ENCODE data around the gene RAP1B. TPM values are rescaled to one million over a fixed set of nuclear protein-coding genes. Genes with fewer than 3 reads are reported as not detected.
"Not testable (repeated sequence)": the region's sequence is repeated elsewhere in the genome, so short reads cannot be mapped to it uniquely, and the experiment has no call there.

The RAP1B gene
- total RNA-seq, 1 experiment from 2014 or later: 86.9 TPM

- CTCF ChIA-PET: no interaction called here
- Mint-ChIP-seq H3K4me1 (peaks cover 7% of the 10 kb centered on the region), H3K9me3 (no peaks in the 10 kb centered on the region), H3K27me3 (ENCODE audit: low read depth) (no peaks in the 10 kb centered on the region), H3K36me3 (no peaks in the 10 kb centered on the region; the same call in 1 of the 2 replicates), H3K27ac (no peak overlapping the region), H3K4me3 (no peak overlapping the region)
- ATAC-seq (no peak), DNase-seq (ENCODE audit: low spot score) (no peak)
- POLR2A ChIA-PET: no interaction called here
- TF ChIP-seq ZNF121 (CRISPR knock-in tag; IDR thresholded peaks at IDR 0.05) (peak; percentile 52; the same call in 1 of the 2 replicates), ARID4B (CRISPR knock-in tag; IDR thresholded peaks at IDR 0.05; ENCODE audit: borderline replicate concordance) (no peak), MXD4 (CRISPR knock-in tag; IDR thresholded peaks at IDR 0.05; ENCODE audit: borderline replicate concordance) (no peak)
Measured at GRCh38 chr12:68633614-68634558, 23.2 kb downstream of the RAP1B start.

- Mint-ChIP-seq H3K27ac (no peak overlapping the region; the same call in 1 of the 2 replicates), H3K4me3 (no peak overlapping the region), H3K27me3 (ENCODE audit: low read depth) (no peaks in the 10 kb centered on the region), H3K4me1 (peaks cover 4% of the 10 kb centered on the region), H3K9me3 (no peaks in the 10 kb centered on the region), H3K36me3 (no peaks in the 10 kb centered on the region)
- ATAC-seq (no peak), DNase-seq (ENCODE audit: low spot score) (no peak)
- no peak for TF ChIP-seq ETV6 (CRISPR knock-in tag; IDR thresholded peaks at IDR 0.05)
- TF ChIP-seq ZNF671 (CRISPR knock-in tag; IDR thresholded peaks at IDR 0.05): no peak
- no peak for TF ChIP-seq PRDM15 (CRISPR knock-in tag; IDR thresholded peaks at IDR 0.05)
- TF ChIP-seq KAT7 (CRISPR knock-in tag; IDR thresholded peaks at IDR 0.05; ENCODE audit: borderline replicate concordance): no peak
- TF ChIP-seq JAZF1 (CRISPR knock-in tag; IDR thresholded peaks at IDR 0.05): no peak
- TF ChIP-seq ATF1 (CRISPR knock-in tag; IDR thresholded peaks at IDR 0.05): no peak
- CTCF ChIA-PET: no interaction called here
- POLR2A ChIA-PET: no interaction called here
Measured at GRCh38 chr12:68636268-68636667, 25.6 kb downstream of the RAP1B start.

- not testable (repeated sequence) for H3K36me3 Mint-ChIP-seq; ATAC-seq; H3K4me3 Mint-ChIP-seq; H3K27ac Mint-ChIP-seq; H3K4me1 Mint-ChIP-seq; H3K27me3 Mint-ChIP-seq (ENCODE audit: low read depth); DNase-seq (ENCODE audit: low spot score); H3K9me3 Mint-ChIP-seq
- CTCF ChIA-PET: interaction anchor here (0.7 kb wide), 2 partner anchors 362 to 655 kb away, joined by 3 to 4 read pairs; no protein-coding TSS in a partner anchor
- POLR2A ChIA-PET: interaction anchor here (0.6 kb wide), 1 partner anchor 20 kb away, joined by 3 read pairs; no protein-coding TSS in a partner anchor
Measured at GRCh38 chr12:68637439-68637838, 26.7 kb downstream of the RAP1B start.

GRCh38 chr12:68638171-68638570 lies 27.5 kb downstream of the RAP1B start:
- Mint-ChIP-seq H3K4me1 (peaks cover 4% of the 10 kb centered on the region), H3K36me3 (no peaks in the 10 kb centered on the region), H3K4me3 (no peak overlapping the region), H3K27ac (0 out of 2 replicates have a peak overlapping the region, but pooled peaks have one; percentile 9), H3K27me3 (ENCODE audit: low read depth) (no peaks in the 10 kb centered on the region), H3K9me3 (no peaks in the 10 kb centered on the region)
- no peak for DNase-seq (ENCODE audit: low spot score)
- CTCF ChIA-PET: interaction anchor here (0.7 kb wide), 1 partner anchor 654 kb away, joined by 3 read pairs; no protein-coding TSS in a partner anchor
- ATAC-seq: no peak
- POLR2A ChIA-PET: no interaction called here
- no peak for TF ChIP-seq ATF3 (CRISPR knock-in tag; conservative IDR thresholded peaks at IDR 0.05)
- no peak for TF ChIP-seq ZNF671 (CRISPR knock-in tag; IDR thresholded peaks at IDR 0.05)
- TF ChIP-seq RORB (CRISPR knock-in tag; IDR thresholded peaks at IDR 0.05): no peak
- no peak for TF ChIP-seq USF2 (CRISPR knock-in tag; IDR thresholded peaks at IDR 0.05)
- TF ChIP-seq ZNF219 (CRISPR knock-in tag; IDR thresholded peaks at IDR 0.05; ENCODE audit: borderline replicate concordance): no peak
- no peak for TF ChIP-seq PRDM15 (CRISPR knock-in tag; IDR thresholded peaks at IDR 0.05)
